Nephron (organoid): ENCODE data around the gene CNNM3.

Experiments used
- H3K27ac Mint-ChIP-seq, 3 experiments: 2 replicates each; pipeline ENCODE4 v1.8.0; 2020; ENCODE audit warnings: mixed read lengths in 3 of 3, mild to moderate bottlenecking in 2 of 3, moderate library complexity in 1 of 3
- H3K27me3 Mint-ChIP-seq: 2 replicates; pipeline ENCODE4 v1.8.0; 2021; ENCODE audit warnings: low read depth, mild to moderate bottlenecking, moderate library complexity, mixed read lengths
- H3K36me3 Mint-ChIP-seq: 2 replicates; pipeline ENCODE4 v1.8.0; 2020; ENCODE audit warnings: low read depth, mixed read lengths
- H3K4me1 Mint-ChIP-seq: 2 replicates; pipeline ENCODE4 v1.8.0; 2020; ENCODE audit warnings: mixed read lengths
- H3K4me3 Mint-ChIP-seq, 3 experiments: 2 replicates each; pipeline ENCODE4 v1.8.0; 2020; ENCODE audit warnings: mild to moderate bottlenecking in 3 of 3, mixed read lengths in 3 of 3, moderate library complexity in 2 of 3
- H3K9me3 Mint-ChIP-seq: 2 replicates; pipeline ENCODE4 v1.8.0; 2020; ENCODE audit warnings: mixed read lengths
- CTCF ChIP-seq, 3 experiments: fragments of 200-600 bp; sonication (generic); IDR thresholded peaks; one replicate each; pipeline ENCODE4 v1.5.0; 2021; ENCODE audit warnings: antibody characterized with exemption in 3 of 3; ENCODE audit not compliant: unreplicated experiment in 3 of 3

CNNM3 gene

DNA sequence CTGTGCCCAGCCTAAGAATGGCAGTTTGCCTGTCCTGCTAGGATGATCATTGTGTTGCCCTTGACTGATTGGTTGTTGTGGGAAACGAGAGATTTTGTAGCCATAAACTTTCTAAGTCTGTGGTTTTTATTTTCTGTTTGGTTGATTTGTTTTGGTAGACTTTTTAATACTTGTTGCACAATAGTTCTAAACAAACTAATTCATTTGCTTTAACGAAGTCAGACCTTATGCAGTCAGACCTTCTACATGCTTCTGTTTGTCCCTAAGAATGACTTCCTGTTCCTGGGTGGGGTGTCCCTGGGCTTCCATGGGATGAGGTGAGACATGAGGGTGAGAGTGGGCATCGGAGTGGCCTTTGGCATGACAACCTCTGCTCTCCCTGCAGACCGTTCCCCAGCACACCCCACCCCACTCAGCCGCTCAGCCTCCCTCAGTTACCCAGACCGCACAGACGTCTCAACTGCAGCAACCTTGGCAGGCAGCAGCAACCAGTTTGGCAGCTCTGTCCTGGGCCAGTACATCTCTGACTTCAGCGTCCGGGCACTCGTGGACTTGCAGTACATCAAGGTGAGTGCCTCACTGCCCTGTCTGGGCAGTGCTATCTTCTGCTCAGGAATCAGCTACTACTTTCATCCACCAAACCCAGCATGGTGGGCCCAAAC is 7.8 kb upstream of the CNNM3 start:
- TF ChIP-seq CTCF (IDR thresholded peaks at IDR 0.05; ENCODE audit: unreplicated experiment in 3 of 3) = no peak
- H3K9me3 Mint-ChIP-seq = no peaks in the 10 kb centered on the region
- H3K27ac Mint-ChIP-seq = no peak overlapping the region
- H3K27me3 Mint-ChIP-seq = no peaks in the 10 kb centered on the region
- peaks cover 25% of the 10 kb centered on the region for H3K4me1 Mint-ChIP-seq
- no peak overlapping the region for H3K4me3 Mint-ChIP-seq
- H3K36me3 Mint-ChIP-seq = peaks cover 19% of the 10 kb centered on the region

- Mint-ChIP-seq H3K36me3 (peaks cover 19% of the 10 kb centered on the region), H3K9me3 (no peaks in the 10 kb centered on the region), H3K4me1 (peaks cover 25% of the 10 kb centered on the region), H3K27ac (no peak overlapping the region), H3K4me3 (no peak overlapping the region), H3K27me3 (no peaks in the 10 kb centered on the region)
- TF ChIP-seq CTCF (IDR thresholded peaks at IDR 0.05; ENCODE audit: unreplicated experiment in 3 of 3) = no peak
These were observed 6.7 kb upstream of the CNNM3 start for GRCh38 chr2:96809216-96809882.

DNA sequence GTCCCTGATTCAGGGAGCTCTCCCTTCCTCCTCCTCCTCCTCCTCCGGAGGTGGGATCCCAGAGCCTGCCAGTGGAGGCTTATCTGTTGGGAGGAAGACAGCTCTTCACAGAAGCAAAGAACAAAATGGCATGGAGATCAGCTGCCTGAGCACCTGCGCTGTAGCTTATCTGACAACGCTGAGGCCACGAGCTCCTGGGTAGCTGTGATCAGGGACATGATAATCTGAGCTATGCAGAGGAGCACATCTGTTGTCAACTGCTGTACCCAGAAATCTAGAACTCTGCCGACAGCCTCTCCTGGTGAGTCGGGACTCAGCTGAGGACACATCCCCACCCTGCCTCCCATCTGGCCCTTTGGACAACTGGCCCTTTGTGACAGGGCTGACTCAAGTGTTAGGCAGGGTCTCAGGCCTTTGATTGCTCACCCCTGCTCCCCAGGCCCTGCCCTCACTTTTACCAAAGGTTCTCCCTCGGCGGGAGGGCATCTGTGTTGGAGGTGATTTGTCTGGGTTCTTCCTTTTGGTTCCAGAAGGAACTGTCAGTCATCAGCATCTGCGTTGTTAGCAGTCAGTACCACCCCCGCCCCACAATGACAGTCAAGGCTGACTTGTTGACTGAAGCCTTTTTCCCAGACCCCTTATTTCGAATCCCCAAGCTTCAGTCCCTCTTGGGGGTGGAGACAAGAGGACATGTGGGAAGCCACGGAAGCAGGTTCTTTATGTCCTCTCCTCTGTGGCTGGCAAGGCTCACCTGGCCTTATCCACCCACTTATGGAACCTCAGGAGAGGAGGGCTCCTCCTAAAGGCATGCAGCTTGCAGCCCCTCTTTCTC is 5.9 kb upstream of the CNNM3 start:
- peaks cover 26% of the 10 kb centered on the region for H3K4me1 Mint-ChIP-seq
- no peaks in the 10 kb centered on the region for H3K9me3 Mint-ChIP-seq
- H3K27ac Mint-ChIP-seq = no peak overlapping the region
- peaks cover 19% of the 10 kb centered on the region for H3K36me3 Mint-ChIP-seq
- no peak for TF ChIP-seq CTCF (IDR thresholded peaks at IDR 0.05; ENCODE audit: unreplicated experiment in 3 of 3)
- no peak overlapping the region for H3K4me3 Mint-ChIP-seq
- H3K27me3 Mint-ChIP-seq = no peaks in the 10 kb centered on the region

DNA sequence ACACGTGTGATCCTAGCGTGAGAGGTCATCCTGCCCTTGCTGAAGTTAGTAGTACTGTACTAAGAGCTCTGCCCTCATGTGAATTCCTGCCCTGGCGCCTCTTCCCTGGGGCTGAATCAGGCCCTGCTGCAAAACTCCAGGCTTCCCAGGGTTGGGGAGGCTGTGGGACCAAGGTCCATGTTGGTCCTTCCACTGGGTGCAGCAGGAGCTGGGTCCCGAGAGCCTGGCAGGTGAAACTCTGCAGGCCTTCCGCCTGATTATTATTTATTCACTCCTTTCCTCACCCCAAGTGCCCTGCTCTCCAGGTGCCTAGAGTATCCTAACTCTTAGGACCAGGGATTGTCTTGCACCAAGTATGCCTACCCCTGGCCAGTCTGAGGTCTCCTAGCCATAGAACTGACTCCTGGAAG is 5.3 kb upstream of the CNNM3 start:
- Mint-ChIP-seq H3K9me3 (no peaks in the 10 kb centered on the region), H3K27ac (no peak overlapping the region), H3K4me3 (no peak overlapping the region), H3K36me3 (peaks cover 19% of the 10 kb centered on the region), H3K4me1 (peaks cover 31% of the 10 kb centered on the region), H3K27me3 (no peaks in the 10 kb centered on the region)
- no peak for TF ChIP-seq CTCF (IDR thresholded peaks at IDR 0.05; ENCODE audit: unreplicated experiment in 3 of 3)

DNA sequence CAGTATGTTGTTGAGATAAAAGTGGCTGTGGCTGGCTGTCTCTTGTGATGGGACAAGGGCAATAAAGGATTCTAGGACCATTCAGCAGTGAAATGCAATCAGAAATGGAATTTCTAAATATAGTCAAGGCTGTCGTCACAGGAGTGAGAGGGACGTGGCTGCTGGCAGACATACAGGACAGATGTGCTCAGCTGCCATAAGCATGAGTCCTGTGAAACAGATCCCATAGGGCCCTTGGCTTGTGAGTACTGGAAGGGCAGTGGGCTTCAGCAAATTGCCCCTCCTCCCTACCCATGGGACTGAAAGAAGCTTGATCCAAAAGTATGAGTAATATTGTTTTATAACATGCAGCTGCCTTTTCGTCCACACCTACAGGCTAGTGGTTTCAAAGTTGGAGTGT is 4.2 kb upstream of the CNNM3 start:
- no peak for TF ChIP-seq CTCF (IDR thresholded peaks at IDR 0.05; ENCODE audit: unreplicated experiment in 3 of 3)
- Mint-ChIP-seq H3K4me3 (peak overlapping the region in 1 of 3 experiments; percentile 15), H3K36me3 (peaks cover 12% of the 10 kb centered on the region), H3K9me3 (no peaks in the 10 kb centered on the region), H3K4me1 (peaks cover 26% of the 10 kb centered on the region), H3K27me3 (no peaks in the 10 kb centered on the region), H3K27ac (no peak overlapping the region)
